Stimulated activated CD4-positive, alpha-beta T cell treated with anti-CD3 and anti-CD28 coated beads, Interleukin-1b, Interleukin-23, amount 100 ng/mL, for 24 hours (primary cell): ENCODE results near the gene YIPF2.
A peak's percentile ranks its signal among the peaks of the same experiment; 100 is the strongest.
"Not testable (repeated sequence)": the region's sequence is repeated elsewhere in the genome, so short reads cannot be mapped to it uniquely, and the experiment has no call there.

ENCODE experiments used
- DNase-seq, 4 experiments: peaks; one replicate each; pipeline ENCODE4 v3.0.0-alpha.2; 2020; ENCODE audit warnings: low read depth in 4 of 4, low spot score in 1 of 4

The YIPF2 gene

GRCh38 chr19:10928563-10929401 lies at the start of gene YIPF2, which contains the start of gene TIMM29:
YIPF2 (minus strand) TSS chr19:10928639; CDS start chr19:10928410, 229 bp downstream.
TIMM29 (plus strand) TSS chr19:10928811; CDS start chr19:10928823, 12 bp downstream.
- DNase-seq = peak; percentile 86 to 94 (median 93)

- no peak for DNase-seq
These were observed 49.3 kb upstream of the YIPF2 start for GRCh38 chr19:10977742-10978092.

GRCh38 chr19:10976131-10976892 lies 47.9 kb upstream of the YIPF2 start:
- DNase-seq = no peak

GRCh38 chr19:10975374-10976130 lies 47.1 kb upstream of the YIPF2 start:
- DNase-seq = no peak

- DNase-seq = no peak
These were observed 42.8 kb upstream of the YIPF2 start for GRCh38 chr19:10971107-10971726.

- DNase-seq = no peak
These were observed 40.2 kb upstream of the YIPF2 start for GRCh38 chr19:10968527-10969135.

- no peak for DNase-seq
These were observed 38.4 kb upstream of the YIPF2 start for GRCh38 chr19:10966809-10967208.

- DNase-seq = no peak
These were observed 37.0 kb upstream of the YIPF2 start for GRCh38 chr19:10965398-10965797.

- DNase-seq = no peak
These were observed 36.5 kb upstream of the YIPF2 start for GRCh38 chr19:10964903-10965302.

GRCh38 chr19:10963865-10964264 lies 35.4 kb upstream of the YIPF2 start:
- DNase-seq = no peak

- no peak for DNase-seq
These were observed 34.4 kb upstream of the YIPF2 start for GRCh38 chr19:10962863-10963262.

GRCh38 chr19:10961073-10961860 lies 32.8 kb upstream of the YIPF2 start:
- DNase-seq = no peak

- peak; percentile 90 to 95 (median 94) for DNase-seq
These were observed 32.1 kb upstream of the YIPF2 start, which contains the start of gene SMARCA4 for GRCh38 chr19:10960314-10961072. SMARCA4 (plus strand) TSS chr19:10961030; CDS start chr19:10984152, 23,122 bp downstream.

GRCh38 chr19:10959277-10959968 lies 31.0 kb upstream of the YIPF2 start:
- DNase-seq = not testable (repeated sequence)

GRCh38 chr19:10952809-10953208 lies 24.4 kb upstream of the YIPF2 start:
- no peak for DNase-seq

GRCh38 chr19:10946958-10947657 lies 18.7 kb upstream of the YIPF2 start:
- DNase-seq = no peak

- DNase-seq = no peak
These were observed 16.8 kb upstream of the YIPF2 start for GRCh38 chr19:10945264-10945663.

GRCh38 chr19:10943412-10943811 lies 15.0 kb upstream of the YIPF2 start:
- DNase-seq = not testable (repeated sequence)
